ENCODE results near the gene PCNX4. TPM values are rescaled to one million over a fixed set of nuclear protein-coding genes. Genes with fewer than 3 reads are reported as not detected.
A peak's percentile ranks its signal among the peaks of the same experiment; 100 is the strongest.

The PCNX4 gene
- total and polyA plus RNA-seq, 2 experiments from 2014 or later: 22.9 to 77.5 TPM

DNA sequence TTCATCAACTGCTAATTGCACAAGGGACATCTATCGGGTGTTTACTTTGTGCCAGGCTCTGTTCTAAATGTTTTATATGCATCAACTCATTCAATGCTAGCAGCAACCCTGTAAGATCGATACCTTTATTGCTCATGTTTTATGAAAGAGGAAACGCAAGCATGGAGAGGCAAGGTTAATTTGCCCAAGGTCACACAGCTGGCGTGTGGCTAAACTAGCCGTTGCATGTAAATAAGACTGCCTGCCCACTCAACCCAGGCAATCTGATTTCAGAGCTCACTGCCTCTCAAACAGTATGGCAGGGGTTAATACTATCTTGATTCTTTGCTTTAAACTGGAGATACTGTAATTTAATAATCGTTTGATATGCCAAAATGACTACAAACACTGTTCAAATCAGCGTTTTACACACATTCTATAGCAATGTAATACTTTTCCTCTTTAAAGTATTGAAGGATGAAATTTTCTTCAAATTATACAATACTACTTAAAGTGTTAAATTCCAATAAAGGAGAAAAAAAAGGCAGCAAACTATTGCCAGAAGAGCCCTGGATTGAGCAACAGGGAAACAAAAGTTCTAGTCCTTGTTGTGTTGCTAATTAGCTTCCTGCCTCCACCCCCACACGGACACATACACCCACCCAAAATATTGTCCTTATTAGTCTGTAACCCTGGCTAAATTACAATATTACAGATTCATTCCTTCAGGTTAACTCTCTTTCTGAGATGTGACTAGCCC is 112.5 kb downstream of the PCNX4 start:
- no peak for TF ChIP-seq CREB1 (CRISPR knock-in tag; IDR thresholded peaks at IDR 0.05; ENCODE audit: low read depth)
- TF ChIP-seq NANOG (IDR thresholded peaks at IDR 0.05; ENCODE audit: borderline replicate concordance): no peak
- no peak for TF ChIP-seq EZH2phosphoT487 (IDR thresholded peaks at IDR 0.05; ENCODE audit: unreplicated experiment)
- TF ChIP-seq, protein P1, sequence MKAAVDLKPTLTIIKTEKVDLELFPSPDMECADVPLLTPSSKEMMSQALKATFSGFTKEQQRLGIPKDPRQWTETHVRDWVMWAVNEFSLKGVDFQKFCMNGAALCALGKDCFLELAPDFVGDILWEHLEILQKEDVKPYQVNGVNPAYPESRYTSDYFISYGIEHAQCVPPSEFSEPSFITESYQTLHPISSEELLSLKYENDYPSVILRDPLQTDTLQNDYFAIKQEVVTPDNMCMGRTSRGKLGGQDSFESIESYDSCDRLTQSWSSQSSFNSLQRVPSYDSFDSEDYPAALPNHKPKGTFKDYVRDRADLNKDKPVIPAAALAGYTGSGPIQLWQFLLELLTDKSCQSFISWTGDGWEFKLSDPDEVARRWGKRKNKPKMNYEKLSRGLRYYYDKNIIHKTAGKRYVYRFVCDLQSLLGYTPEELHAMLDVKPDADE (IDR thresholded peaks at IDR 0.05): no peak
- TF ChIP-seq STAT1 (IDR thresholded peaks at IDR 0.05; ENCODE audit: unreplicated experiment): no peak
- TF ChIP-seq, protein P2, sequence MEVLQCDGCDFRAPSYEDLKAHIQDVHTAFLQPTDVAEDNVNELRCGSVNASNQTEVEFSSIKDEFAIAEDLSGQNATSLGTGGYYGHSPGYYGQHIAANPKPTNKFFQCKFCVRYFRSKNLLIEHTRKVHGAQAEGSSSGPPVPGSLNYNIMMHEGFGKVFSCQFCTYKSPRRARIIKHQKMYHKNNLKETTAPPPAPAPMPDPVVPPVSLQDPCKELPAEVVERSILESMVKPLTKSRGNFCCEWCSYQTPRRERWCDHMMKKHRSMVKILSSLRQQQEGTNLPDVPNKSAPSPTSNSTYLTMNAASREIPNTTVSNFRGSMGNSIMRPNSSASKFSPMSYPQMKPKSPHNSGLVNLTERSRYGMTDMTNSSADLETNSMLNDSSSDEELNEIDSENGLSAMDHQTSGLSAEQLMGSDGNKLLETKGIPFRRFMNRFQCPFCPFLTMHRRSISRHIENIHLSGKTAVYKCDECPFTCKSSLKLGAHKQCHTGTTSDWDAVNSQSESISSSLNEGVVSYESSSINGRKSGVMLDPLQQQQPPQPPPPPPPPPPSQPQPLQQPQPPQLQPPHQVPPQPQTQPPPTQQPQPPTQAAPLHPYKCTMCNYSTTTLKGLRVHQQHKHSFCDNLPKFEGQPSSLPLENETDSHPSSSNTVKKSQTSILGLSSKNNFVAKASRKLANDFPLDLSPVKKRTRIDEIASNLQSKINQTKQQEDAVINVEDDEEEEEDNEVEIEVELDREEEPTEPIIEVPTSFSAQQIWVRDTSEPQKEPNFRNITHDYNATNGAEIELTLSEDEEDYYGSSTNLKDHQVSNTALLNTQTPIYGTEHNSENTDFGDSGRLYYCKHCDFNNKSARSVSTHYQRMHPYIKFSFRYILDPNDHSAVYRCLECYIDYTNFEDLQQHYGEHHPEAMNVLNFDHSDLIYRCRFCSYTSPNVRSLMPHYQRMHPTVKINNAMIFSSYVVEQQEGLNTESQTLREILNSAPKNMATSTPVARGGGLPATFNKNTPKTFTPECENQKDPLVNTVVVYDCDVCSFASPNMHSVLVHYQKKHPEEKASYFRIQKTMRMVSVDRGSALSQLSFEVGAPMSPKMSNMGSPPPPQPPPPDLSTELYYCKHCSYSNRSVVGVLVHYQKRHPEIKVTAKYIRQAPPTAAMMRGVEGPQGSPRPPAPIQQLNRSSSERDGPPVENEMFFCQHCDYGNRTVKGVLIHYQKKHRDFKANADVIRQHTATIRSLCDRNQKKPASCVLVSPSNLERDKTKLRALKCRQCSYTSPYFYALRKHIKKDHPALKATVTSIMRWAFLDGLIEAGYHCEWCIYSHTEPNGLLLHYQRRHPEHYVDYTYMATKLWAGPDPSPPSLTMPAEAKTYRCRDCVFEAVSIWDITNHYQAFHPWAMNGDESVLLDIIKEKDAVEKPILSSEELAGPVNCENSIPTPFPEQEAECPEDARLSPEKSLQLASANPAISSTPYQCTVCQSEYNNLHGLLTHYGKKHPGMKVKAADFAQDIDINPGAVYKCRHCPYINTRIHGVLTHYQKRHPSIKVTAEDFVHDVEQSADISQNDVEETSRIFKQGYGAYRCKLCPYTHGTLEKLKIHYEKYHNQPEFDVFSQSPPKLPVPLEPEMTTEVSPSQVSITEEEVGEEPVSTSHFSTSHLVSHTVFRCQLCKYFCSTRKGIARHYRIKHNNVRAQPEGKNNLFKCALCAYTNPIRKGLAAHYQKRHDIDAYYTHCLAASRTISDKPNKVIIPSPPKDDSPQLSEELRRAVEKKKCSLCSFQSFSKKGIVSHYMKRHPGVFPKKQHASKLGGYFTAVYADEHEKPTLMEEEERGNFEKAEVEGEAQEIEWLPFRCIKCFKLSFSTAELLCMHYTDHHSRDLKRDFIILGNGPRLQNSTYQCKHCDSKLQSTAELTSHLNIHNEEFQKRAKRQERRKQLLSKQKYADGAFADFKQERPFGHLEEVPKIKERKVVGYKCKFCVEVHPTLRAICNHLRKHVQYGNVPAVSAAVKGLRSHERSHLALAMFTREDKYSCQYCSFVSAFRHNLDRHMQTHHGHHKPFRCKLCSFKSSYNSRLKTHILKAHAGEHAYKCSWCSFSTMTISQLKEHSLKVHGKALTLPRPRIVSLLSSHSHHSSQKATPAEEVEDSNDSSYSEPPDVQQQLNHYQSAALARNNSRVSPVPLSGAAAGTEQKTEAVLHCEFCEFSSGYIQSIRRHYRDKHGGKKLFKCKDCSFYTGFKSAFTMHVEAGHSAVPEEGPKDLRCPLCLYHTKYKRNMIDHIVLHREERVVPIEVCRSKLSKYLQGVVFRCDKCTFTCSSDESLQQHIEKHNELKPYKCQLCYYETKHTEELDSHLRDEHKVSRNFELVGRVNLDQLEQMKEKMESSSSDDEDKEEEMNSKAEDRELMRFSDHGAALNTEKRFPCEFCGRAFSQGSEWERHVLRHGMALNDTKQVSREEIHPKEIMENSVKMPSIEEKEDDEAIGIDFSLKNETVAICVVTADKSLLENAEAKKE (CRISPR knock-in tag; IDR thresholded peaks at IDR 0.05): no peak
- Histone ChIP-seq H3F3A (replicated peaks; ENCODE audit: low read depth) (peaks cover 5% of the 10 kb centered on the region; the same call in 1 of the 2 replicates), H3K36me3 (ENCODE audit: insufficient read depth) (no peaks in the 10 kb centered on the region; the same call in 1 of the 2 replicates), H2AFZ (peak overlapping the region; percentile 87), H3K4me3 (peak overlapping the region; percentile 17; the same call in 1 of the 2 replicates), H3K79me2 (replicated peaks; ENCODE audit: insufficient read depth) (no peaks in the 10 kb centered on the region), H3K9me2 (ENCODE audit: insufficient read depth) (peaks cover 7% of the 10 kb centered on the region; the same call in 1 of the 2 replicates), H3K27ac (ENCODE audit: low read depth) (peak overlapping the region; percentile 78), H3K4me2 (peak overlapping the region; percentile 70), H3K27me3 (ENCODE audit: insufficient read depth) (no peaks in the 10 kb centered on the region), H3K4me1 (ENCODE audit: insufficient read depth) (peaks cover 23% of the 10 kb centered on the region), H4K20me1 (replicated peaks; ENCODE audit: insufficient read depth) (no peaks in the 10 kb centered on the region)
- Mint-ChIP-seq H3K9me3 (peaks cover 6% of the 10 kb centered on the region), H3K27ac (peak overlapping the region; percentile 86), H3K4me1 (peaks cover 22% of the 10 kb centered on the region), H3K36me3 (ENCODE audit: low read depth) (no peaks in the 10 kb centered on the region; the same call in 2 of the 3 replicates), H3K27me3 (ENCODE audit: insufficient read depth, low read depth, poor library complexity) (peaks cover 3% of the 10 kb centered on the region), H3K4me3 (peak overlapping the region; percentile 39; the same call in 2 of the 3 replicates)
- ATAC-seq (peak; percentile 59), DNase-seq (ENCODE audit: low spot score) (peak; percentile 21)
